GM19023 (cell line): ENCODE measurements around the gene CEACAM18.
"Not testable (repeated sequence)": the region's sequence is repeated elsewhere in the genome, so short reads cannot be mapped to it uniquely, and the experiment has no call there.

Experiments used
- ATAC-seq: cut with Tn5 transposase; IDR thresholded peaks from one replicate; pipeline ENCODE4 v1.9.1; 2021; ENCODE audit warnings: mild to moderate bottlenecking, moderate library complexity; ENCODE audit not compliant: unreplicated experiment

The CEACAM18 gene

GRCh38 chr19:51489113-51489512, 10.8 kb downstream of the CEACAM18 start:
- no peak for ATAC-seq

GRCh38 chr19:51490676-51491075, 12.3 kb downstream of the CEACAM18 start:
- ATAC-seq: no peak

DNA sequence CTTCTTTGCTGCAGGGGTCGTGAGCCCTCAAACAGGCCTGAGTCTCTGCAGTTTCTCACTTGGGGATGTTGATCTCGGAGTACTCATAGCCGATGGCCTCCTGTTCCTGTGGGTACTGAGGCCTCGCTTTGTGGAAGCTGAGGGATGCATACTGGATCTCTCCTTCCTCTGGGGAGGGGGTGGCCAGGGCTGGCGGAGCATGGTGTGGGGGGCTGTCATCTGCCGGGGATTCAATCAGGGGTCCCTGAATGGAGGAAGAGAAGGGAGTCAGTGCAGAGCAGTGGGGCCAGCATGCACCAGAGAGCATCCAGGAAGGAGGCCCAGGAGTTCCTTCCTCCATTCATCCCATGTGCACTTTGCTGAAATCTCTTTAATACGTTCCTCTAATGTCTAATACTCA, 13.2 kb downstream of the CEACAM18 start:
- ATAC-seq: no peak

DNA sequence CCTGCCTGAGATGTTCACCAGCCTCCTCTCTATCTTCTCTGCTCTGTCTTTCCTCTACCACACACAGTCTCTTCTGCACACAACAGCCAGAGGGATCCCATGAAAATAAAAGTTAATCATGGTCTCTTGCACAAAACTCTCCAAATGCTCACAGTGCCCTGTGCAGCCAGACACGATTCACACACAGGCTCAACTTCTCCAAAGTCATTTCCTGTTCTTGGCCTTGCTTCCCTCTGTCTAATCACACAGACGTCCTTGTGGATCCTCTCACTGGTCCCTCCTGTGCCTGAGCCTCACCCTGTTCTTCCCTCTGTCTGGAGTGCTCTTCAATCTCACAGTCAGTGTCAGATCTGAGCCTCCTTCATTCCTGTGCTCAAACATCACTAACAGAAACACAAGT, 15.4 kb downstream of the CEACAM18 start:
- ATAC-seq: no peak

DNA sequence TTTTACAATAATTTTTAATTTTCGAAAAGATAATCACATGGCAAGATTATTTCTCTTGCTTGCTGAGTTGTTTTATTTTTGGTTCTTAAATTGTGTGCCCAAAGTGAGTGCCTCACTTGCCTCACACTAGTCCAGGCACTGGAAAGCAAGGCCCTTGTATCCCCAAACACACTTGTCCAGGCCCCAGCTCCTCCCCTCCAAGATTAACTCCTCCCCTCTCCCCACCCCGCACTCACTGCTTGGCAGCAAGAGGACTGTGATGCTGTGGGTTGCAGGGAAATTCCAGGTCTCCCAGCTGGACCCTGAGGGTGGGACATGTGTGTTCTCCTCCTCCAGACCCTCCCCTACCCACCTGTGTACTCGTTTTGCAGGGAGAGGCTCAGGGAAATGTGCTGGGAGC, 19.3 kb downstream of the CEACAM18 start:
- ATAC-seq: no peak

DNA sequence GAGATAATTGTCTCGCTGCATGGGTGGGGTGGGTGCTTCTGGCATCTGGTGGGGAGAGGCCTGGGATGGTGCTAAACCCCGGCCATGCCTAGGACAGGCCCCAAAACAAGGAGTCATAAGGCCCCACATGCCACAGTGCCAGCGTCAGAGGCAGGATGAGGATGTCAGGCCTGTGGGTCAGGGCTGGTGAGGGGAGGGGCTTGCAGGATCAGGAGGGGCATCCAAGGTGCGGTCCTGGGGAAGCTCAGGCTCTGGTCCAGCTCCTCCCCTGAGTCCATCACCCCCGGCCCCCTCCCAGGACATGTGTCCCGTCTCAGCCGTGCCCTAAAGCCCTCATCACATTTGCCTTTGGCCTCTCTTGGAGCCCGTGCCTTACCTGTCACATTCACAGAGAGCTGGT, 22.6 kb downstream of the CEACAM18 start:
- ATAC-seq: not testable (repeated sequence)

- ATAC-seq: no peak
Observed at GRCh38 chr19:51501594-51502263, 23.4 kb downstream of the CEACAM18 start, which contains the start of gene SIGLEC12. TSS of gene SIGLEC12 (minus strand) at chr19:51501800. CDS start at chr19:51501733, 67 bp downstream.

DNA sequence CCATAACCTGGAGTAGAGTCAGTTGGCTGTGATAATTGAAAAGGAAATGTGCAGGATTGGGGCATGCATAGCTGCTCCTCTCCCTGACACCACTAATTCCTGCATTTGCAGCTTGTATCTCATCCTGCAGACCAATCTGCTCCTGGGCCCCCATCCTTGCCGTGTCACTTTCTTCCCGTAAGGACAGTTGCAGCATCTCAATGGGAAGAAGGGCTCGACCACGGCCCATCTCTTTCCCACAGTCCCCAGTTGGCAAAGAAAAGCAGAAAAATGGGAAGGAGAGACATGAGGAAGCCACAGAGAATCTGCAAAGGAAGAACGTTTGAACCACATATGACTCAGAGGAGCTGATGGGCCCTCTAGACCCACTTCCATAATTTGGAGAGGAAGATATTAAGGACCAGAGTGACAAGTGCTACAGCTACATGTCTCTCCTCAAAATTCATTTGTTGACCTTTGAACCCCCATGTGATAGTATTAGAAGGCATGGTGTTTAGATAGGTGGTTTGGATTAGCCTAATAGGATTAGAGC, 25.0 kb downstream of the CEACAM18 start:
- ATAC-seq: no peak

DNA sequence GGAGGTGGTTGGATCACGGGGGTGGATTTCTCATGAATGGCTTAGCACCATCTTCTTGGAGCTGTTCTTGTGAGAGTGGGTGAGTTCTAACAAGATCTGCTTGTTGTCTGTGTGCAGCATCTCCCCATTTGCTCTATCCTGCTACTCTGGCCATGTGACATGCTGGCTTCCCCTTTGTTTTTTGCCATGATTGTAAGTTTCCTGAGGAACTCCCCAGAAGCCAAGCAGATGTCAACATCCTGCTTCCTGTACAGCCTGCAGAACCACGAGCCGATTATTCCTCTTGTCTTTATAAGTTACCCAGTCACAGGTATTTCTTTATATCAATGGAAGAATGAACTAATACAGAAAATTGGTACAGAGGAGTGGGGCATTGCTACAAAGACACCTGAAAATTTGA, 25.6 kb downstream of the CEACAM18 start:
- no peak for ATAC-seq

- ATAC-seq: no peak
Observed at GRCh38 chr19:51505904-51506303, 27.6 kb downstream of the CEACAM18 start.

GRCh38 chr19:51507192-51507591, 28.9 kb downstream of the CEACAM18 start:
- no peak for ATAC-seq

- no peak for ATAC-seq
Observed at GRCh38 chr19:51507640-51508058, 29.3 kb downstream of the CEACAM18 start.

- no peak for ATAC-seq
Observed at GRCh38 chr19:51508059-51508733, 29.9 kb downstream of the CEACAM18 start.

DNA sequence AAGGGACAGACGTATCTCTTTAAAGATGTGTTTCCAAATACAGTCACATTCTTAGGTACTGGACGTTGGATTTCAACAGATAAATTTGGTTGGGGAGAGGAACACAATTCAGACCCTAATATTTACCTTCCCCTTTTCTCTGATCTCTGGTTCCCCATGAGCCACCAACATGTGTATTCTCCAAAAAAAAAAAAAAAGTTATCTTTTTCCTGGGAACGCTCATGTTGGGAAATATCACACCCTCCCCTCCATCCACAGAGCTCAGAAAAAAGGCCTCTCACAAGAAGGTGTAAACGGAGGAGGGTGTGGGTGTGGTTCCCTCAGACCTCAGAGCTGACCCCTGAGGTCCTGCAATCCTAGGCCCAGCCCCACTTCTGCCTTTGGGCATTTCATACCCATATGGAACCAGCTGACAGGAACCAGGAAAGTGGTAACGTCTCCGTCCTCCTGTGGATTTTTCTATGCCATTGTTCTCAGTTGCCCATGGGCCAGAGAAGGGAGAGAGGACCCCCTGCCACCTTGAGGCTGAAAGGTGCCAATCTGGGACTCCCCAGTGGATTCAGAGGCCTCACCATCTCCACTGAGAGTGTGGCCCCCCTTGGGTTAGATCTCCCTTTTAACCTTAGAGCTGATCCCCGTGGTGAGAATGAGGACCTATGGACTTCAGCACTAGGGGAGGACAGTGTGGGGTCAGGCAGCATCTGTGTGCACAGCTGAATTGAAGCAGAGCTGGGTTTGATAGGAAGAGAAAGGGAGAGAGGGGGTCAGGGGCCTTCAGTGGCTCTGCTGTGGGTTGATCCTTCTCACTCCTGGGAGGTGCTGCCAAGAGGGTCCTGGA, 31.7 kb downstream of the CEACAM18 start:
- no peak for ATAC-seq

DNA sequence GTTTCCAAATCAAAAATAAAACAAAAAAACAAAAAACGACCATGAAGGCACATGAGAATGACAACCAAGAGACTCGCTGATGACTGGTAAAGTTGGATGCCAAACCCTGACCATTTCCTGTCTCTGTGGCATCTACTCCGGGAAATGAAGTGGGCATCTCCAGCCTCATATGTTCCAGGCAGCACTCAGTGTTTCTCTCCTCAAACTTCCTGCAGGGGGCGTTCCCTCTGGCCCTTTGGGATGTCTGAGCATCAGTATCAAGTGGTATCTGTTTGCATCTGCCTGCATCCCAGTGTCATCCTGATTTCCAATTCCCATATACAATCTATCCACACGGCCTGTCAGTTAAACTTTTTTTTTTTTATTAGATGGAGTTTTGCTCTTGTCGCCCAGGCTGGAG, 33.0 kb downstream of the CEACAM18 start:
- no peak for ATAC-seq

- ATAC-seq: no peak
Observed at GRCh38 chr19:51513968-51514367, 35.6 kb downstream of the CEACAM18 start.

DNA sequence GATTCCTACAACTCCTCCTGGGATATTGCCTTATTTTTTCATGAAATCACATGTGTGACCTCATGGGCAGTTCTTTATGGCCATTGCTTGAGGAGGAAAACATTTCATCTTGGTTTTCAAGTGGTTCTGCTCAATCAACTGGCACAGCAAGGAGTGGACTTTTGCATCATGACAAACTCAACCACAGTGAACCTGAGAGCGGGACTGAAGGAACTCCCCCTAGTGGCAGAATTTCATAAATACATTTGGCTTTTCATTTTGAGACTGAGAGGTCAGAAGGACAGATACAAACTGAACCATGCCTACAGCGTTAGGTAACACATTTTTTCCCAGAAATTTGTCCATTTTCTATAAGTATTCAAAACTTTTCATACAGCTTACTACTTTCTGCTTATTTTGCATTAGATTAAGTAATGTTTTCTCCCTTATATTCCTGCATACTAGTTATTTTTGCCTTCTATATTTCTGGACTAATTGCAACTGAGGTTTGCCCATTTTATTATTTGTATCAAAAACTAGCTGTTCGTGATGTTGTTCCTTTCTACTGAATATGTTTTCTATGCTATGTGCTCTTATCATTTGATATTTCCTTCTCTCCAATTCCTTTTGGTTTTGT, 36.6 kb downstream of the CEACAM18 start:
- ATAC-seq: no peak

- no peak for ATAC-seq
Observed at GRCh38 chr19:51520728-51521127, 42.4 kb downstream of the CEACAM18 start.

- no peak for ATAC-seq
Observed at GRCh38 chr19:51521357-51521756, 43.0 kb downstream of the CEACAM18 start.

DNA sequence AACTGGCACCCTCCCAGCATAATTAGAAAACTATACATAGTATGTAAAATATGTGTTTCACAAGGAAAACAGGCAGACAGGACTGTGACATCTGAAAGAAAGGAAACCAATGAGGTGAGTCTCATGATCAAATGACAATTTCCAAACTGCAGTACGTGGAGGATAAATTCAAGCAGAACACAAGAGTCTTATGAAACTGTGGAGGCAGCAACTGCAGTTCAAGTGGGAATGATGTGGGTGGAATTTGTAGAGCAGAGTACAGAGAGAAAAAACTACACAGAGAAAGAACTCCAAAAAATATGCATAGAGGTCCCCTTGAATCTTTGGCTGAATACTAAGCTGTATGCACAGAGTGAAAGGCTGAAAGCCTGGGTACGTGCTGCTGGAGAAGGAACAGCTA, 43.4 kb downstream of the CEACAM18 start:
- ATAC-seq: no peak

- ATAC-seq: no peak
Observed at GRCh38 chr19:51524666-51525264, 46.4 kb downstream of the CEACAM18 start.
